GM19438 (cell line): Measurements from ENCODE around the gene ZBTB18.

ENCODE experiments used
- ATAC-seq: cut with Tn5 transposase; IDR thresholded peaks from one replicate; pipeline ENCODE4 v1.9.1; 2021; ENCODE audit warnings: low read depth; ENCODE audit not compliant: unreplicated experiment

Gene ZBTB18

DNA sequence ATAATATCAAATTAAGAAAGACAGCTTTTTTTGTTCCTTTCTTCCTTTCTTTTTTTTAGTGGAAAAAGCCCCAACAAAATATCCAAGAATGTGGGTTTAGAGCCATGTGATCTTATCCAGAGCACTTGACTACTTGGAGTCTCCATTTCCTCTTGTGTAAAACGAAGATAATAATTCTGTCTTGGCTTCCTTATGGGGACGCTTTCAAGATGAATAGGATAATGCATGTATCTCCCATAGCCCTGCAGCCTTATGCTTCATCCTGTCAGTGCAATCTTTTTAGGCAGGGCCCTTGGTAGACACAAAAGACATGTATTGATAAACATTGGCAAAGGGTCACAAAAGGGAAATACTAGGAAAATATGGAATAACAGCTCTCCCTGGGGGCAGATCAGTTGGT, 34.8 kb downstream of the ZBTB18 start:
- no peak for ATAC-seq

DNA sequence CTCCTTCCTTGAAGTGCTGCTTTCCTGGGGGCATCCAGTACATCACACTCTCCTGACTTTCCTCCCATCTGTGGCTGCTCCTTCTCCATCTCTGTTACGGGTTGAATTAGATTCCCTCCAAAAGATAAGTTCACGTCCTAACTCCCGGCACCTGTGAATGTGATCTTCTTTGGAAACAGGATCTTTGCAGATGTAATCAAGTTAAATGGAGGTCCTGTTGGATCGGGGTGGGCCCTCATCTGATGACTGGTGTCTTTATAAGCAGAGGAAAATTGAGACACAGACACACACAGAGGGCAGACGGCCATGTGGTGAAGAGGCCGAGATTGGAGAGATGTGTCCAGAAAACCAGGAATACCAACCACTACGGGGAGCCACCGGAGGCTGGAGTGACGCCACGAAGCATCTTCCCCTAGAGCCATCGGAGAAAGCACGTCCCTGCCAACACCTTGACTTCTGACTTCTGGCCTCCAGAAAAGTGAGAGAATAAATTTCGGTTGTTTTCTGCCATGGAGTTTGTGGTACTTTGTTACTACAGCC, 36.0 kb downstream of the ZBTB18 start:
- ATAC-seq, result no peak

DNA sequence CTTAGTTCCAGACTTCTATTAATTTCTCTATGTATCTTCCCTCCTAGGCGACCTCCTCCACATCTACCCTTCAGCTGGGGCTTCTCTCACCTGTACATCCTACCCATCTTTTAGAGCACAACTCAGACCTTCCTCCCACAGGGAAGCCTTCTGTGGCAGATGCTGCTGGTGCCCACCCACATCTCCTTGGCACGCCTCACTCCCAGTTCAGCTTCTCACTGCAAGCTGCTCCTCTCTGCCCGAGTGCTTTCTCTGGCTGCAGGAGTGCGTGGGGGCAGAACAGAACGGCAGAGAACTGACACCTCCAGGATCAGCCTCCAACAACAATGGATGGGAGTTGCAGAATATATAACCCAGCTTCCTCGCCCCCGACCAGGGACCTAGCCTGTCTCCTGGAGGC, 36.5 kb downstream of the ZBTB18 start:
- no peak for ATAC-seq

DNA sequence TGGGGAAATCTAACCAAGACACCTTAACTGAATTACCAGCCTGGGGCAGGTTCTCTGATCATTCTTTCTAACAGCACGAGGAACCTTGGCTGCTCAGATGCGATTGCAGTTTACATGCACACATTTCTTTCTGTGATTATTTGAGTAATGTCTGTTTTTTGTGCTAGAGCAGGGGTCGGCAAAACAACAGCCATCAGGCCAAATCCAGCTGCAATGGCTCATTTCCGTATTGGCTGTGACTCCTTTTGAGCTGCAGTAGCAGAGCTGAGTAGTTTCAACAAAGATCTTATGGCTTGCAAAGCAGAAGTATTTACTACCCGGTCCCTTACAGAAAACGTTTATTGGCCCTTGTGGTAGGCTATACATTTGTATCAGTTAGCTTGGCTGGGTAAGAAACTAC, 37.1 kb downstream of the ZBTB18 start:
- ATAC-seq, result no peak

DNA sequence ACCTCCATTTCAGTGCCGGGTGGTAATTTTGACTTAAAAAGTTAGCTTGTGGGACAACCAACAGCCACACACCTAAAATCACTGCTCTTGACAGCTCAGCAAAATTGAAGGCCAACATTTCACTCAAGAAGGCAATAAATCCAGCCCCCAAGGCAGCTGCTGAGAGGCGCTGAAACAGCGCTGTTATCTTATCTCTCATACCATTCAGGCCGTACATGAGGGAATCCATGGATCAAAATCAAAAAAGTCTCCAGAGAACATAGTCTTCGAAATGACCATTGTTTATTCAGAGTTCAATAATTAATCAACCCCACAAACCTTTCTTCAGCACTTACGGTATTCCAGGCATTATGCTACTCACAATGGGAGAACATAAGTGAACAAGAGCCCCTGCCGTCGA, 38.5 kb downstream of the ZBTB18 start:
- no peak for ATAC-seq

DNA sequence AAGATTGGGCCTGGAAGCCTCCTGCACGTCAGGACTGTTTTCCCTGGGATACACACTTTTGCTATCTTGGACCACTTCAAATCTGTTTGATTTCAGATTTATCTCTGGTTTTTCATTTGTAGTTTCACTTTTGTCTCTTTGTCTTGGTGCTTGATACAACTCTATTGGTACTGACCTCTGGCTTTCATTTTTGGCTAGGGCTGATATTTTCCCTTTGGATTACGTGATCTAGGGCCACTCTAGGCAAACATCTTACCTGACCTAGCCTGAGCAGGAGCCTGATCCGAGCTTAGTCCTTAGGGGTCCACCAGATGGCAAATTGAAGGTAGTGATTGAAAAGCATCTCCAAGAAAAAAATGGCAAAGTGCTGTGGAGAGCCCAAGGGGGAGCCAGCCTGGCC, 39.6 kb downstream of the ZBTB18 start:
- ATAC-seq, result no peak

DNA sequence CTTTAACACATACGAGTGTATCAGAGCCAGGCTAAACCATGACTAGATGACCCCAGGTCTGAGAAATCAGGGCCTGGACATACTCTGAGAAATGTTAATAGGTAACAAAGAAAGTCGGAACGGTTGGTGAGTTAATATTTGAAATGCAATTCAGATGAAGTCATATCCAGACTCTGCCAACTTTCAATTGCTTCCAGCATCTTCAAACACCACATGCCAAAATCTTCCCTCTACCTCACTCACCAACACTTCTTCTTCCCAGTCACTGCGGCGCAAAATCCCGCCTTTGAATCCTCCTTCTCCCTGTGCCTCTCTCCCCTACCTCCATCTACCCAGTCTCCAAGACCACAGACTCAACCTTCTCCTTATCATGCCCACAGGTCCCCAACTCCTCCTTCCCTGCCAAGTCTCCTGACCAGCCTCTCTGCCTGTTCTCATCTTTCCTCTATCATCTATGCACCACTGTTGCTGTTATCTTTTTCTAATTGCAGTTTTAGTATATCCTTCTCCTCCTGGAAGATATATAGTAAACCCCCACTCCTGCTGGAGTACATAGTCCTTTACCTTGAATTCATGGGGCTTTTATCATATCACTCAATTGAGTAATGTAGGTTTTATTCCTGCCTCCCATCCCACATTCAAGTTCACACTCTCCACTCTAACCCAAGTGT, 41.3 kb downstream of the ZBTB18 start:
- no peak for ATAC-seq

DNA sequence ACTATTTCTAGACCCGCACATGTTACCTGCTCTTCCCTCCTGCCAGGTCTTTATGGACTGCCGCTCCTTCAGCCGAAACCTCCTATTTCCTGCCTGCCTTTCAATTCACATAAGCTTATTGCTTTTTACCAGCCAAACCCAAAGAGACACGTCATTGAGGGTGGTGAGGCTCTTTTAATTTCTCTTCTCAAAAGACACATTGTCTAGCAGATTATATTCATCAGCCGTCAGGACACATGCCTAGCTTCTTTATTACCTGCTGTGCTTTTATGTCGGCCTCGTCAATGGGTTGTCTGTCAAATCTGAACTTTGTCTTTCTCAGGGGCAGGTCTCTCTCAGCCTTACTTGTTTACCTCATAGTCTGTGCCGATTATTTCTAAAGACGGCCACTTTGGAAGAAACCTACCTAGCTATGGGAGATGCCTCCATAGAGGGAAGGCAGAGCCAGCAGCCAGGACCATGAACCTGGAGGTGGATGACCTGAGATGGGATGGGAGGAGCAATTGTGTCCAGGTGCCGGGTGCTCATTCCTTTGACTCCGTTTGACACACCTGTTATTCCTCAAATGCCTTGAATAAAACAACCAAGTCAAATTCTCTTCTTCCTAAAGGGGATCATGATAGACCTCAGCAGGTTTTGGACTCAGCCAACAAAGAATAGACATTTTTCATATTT, 42.0 kb downstream of the ZBTB18 start:
- ATAC-seq, result no peak

DNA sequence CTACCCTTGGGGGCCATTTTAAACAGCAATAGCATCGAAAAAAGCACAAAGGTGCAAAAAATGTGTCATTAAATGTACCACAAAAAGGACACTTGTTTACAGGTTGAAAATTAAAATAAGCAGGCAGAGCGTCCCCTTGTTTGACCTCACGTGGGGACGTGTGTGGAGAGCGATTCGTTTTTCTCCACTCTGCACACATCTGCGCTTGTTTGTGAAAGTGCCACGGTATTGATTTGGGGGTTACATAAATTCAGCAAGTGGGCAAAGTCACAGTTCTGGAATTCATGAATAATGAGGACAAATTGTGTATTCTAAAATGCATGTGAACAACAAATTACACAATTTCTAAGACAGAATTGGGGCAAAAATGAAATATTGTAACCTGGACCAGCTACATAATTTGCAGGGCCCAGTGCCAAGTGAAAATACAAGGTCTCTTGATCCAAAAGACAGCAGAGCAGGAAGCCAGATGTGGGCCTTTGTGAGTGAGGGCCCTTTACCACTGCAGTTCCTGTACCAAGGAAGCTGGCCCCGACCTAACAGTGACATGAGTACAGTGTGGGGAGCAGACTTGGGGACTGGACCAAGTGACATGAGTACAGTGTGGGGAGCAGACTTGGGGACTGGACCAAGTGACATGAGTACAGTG, 43.9 kb downstream of the ZBTB18 start:
- ATAC-seq, result no peak

DNA sequence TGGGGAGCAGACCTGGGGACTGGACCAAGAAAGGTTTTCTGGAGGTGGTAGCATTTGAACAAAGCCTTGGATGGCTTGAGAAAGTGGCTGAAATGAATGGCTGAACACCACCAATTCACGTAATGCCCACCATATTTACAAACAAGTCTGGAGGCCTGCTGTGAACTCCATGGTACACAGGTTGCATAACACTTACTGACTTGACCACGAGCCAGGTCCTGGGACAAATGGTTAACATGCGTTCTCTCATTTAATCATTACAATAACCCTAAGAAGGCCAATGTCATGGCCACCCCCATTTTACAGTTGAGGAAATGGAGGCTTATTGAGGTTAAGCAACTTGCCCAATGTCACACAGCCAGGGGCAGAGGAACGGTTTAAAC, 44.4 kb downstream of the ZBTB18 start:
- ATAC-seq, result no peak

DNA sequence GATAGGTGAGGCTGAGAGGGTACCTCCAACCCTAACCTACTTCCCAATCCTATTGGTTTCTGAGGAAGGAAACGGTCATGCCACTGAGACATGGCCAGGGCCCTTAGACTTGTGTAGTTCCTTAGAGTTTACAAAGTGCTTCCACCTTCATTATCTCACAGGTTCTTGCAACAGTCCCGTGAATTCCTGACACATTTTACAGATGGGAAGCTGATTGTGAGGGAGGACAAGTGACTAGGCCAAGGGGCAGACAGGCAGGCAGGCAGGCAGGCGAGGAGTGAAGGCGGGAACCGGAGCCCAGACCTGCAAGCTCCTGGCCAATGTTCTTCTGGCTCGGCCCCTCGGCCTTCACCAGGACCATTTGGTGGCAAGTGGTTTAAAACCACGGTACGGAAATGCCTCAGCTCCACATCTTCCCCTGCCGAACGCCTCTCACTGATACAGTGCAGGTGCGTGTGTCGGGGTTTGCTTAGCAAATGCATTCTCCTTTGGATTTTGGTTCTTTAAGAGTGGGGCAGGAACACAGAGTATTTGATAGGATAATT, 45.1 kb downstream of the ZBTB18 start:
- no peak for ATAC-seq

DNA sequence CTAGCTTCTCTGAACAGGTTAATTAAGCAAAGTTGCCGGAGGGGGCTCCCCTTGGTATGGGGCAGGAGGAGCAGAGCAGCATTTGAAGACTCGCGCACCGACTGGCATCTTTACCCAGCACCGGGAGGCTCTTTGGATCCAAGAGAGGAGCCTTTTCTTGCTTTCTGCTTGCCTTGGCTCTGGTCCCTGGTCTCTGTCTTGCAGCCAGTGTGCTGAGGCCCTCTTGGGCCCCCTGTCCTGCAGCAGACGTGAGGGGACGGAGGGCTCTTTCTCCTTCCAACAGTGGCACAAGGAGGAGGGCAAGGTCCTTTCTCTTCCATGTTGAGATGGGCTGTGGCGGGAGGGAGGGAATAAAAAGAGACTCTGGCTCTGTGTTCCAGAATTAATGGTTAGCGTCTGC, 45.6 kb downstream of the ZBTB18 start:
- ATAC-seq, result no peak

DNA sequence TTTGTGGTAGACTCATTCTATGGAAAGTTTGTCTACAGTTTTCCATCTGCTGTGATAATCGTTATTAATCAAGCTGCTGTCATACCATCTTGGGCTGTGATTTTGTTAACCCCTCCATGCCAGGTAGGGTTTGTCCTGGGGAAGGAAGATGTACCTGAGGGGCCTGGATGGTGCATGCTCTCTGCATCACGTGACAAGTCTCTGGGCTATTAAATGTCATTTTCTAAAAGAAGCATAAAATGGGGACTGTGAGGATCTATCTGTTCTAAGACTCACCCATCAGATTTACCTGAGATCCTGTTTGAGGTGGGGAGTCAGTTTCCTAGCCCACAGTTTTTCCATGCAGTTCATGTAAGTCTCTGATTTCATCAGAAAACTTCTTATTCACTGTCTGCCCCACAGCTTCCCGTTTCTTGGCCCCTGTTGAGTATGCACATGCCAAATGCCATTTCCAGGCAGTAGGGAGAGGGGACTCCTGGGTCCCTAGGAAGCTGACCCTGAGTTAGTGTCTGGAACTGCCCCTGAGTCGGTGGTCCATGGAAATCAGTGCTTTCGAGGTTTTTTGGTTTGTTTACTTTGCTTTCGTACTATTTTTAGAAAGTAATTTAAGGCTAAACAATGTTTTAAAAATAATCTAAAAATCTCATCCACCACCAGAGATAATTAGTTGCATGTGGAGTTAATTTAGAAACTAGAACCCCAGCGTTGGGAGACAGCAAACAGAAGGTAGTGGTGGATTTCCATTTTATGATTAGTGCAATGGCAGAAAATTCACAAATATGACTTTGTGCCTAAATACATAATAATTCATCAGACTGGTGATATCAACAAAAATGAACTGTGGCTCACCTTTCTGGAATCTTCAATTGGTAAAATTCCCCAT, 46.7 kb downstream of the ZBTB18 start:
- no peak for ATAC-seq

DNA sequence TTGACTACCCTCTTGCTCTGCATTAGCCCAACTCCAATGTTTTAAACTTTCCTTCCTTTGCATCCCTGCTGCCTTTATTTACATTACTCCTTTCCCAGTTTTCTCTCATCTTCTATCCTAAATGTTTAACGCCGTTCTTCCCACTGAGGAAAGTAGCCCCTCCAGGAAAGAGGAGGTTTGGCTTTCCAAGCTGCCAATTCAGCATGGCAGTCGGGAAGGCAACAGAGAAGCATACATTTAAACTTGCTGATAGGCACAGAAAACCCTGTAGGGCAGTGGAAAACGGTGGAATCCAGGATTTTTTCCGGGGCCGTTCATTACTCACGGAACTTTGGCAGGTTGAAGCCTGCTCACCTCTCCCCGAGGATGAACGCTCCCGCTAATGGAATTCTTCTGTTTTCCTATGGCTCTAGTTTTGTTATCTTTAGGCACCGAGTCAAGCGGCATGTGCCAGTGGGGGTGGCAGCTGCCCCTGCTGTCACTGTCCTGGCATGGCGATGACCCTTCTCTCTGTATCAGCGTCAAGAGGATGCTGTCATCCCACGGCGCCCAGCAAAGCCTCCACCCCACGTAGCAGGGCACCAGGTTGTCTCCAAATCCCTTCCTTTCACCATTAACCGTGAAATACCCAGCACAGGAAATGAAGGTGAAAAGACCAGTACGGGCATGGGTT, 48.3 kb downstream of the ZBTB18 start:
- ATAC-seq, result no peak

DNA sequence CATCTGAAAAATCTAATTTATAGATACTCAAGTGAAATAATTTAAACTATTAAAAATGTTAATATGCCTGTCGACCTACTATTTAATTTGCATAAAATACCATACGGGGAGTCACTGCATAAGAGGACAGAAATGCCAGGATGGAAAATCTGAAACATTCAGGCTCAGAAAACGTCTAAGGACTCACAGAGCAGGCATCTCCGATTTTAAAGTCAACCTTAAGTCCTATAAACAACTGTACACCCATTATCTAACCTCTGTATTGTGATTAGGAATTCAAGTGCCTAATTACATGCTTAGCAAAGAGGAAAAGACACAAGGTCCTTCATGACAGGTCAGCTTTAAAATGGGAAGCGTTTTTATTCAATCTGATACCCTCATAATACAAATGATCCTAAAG, 49.2 kb downstream of the ZBTB18 start:
- ATAC-seq, result no peak

DNA sequence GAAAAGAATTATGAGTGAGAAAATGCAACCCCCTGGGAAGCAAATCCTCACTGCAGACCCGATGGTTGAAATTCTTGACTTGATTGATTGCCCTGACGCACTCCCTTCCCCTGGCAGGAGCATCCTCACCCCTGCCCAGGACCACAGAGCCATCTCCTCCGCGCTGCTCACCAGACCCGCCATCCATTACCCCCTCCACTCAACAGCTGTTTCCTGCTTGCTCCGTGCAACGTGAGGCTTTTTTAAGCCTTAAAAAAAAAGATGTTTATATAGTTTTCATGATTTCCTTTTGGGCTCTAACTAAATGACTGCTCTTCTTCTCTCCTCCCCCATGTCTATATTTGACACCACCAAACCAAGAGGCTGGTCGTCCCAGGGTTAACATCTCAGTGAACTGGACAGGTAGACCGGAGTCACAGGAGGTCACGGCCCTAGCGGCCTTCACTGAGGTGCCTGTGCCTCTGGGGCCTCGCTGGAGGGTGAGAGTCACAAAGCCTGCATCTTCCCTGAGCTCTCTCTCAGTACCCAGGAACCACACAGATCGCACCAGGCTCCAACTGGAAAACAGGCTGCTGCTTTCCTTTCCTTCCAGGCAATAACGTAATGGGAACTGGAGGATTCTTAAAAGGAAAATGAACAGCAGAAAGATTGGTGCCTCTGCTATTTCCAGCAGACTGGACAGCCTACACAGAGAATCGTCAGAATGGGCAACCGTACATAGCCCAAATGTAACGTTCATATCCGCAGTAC, 49.8 kb downstream of the ZBTB18 start:
- ATAC-seq, result no peak

DNA sequence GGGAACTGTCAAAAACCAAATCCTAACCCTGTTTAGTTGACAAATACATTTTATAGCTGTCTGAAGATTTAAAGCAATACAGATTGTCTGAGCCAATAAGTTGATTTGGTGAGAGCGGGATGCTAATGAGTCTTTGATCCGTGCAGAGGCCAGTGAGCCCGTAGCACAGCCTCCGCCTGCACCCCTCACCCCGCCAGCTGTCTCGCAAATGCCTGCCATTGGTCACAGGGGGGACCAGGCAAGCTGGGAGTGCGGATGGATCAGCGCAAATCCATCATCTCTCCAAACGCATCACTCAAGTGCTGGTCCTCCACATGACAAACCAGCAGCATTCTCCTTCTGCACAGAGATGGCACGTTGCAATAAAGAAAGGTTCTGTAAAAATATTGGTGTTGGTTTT, 51.0 kb downstream of the ZBTB18 start:
- no peak for ATAC-seq

DNA sequence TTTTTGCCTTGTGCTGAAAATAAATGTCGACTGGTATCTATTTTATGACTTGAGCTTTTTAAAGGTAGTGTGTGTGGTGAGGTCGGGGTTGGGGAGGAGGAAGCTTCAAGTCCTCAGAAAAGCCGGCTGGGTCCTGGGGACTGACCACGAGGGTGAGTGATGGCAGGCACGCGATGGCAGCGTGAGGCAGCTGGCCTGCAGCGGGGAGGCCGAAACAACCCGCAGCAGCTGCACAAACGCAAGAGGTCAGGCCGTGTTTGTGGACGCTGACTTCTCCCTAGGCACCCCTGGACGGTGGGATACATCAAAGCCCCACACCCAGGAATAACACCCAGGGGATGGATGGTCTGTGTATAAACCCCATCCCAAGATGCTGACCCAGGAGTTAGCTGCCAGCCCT, 51.4 kb downstream of the ZBTB18 start:
- ATAC-seq, result no peak

DNA sequence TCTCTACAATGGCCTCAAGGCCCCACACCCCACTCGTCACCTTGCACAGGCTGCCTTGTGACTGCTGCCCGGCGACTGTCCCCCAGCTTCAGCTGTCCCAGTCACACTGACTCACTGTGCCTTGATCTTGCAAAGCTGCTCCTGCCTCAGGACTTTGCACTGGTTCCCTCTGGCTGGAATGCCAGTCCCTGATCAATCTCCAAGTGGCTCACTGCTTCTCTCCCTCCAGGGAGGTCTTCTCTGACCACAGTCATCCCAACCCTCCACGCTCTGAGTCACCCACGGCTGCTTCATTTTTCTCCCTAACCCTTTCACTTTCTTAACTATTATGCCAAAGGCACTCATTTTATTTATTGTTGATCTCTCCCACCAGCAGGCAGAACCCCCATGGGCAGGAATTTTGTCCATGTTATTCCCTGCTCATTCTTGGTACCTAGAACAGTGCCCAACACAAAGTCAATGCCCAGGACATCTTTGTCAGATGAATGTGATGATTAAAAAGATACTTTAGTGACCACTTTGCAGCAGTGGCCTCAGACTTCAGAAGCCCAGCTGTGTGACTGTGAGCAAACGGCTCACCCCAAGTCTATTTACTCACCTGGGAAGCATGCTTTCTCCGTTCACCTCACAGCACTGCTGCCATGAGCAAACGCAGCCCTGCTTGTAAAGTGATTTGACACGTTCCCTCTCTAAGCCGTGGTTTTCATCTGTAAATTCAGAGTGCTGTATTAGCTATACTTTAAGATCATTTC, 53.4 kb downstream of the ZBTB18 start:
- ATAC-seq, result no peak
